Immature natural killer cell (primary cell): ENCODE measurements around the gene MANBA. TPM values are rescaled to one million over a fixed set of nuclear protein-coding genes. Genes with fewer than 3 reads are reported as not detected.

Source experiments
- DNase-seq, 3 donors: peaks; one replicate each; pipeline ENCODE4 v3.0.0; 2022; ENCODE audit warnings: mixed read lengths in 1 of 3
- H3K27ac Mint-ChIP-seq, 6 donors: one replicate each; pipeline ENCODE4 v1.8.0; 2020; ENCODE audit warnings: mixed read lengths in 6 of 6, mild to moderate bottlenecking in 5 of 6, inconsistent platforms in 4 of 6, moderate library complexity in 3 of 6
- H3K27me3 Mint-ChIP-seq, 3 donors: one replicate each; pipeline ENCODE4 v1.8.0; 2020 to 2021; ENCODE audit warnings: low read depth in 3 of 3, mild to moderate bottlenecking in 3 of 3, mixed read lengths in 3 of 3, moderate library complexity in 3 of 3, inconsistent platforms in 1 of 3
- H3K36me3 Mint-ChIP-seq, 3 donors: one replicate each; pipeline ENCODE4 v1.8.0; 2020; ENCODE audit warnings: mixed read lengths in 3 of 3, inconsistent platforms in 2 of 3, mild to moderate bottlenecking in 2 of 3
- H3K4me1 Mint-ChIP-seq, 2 donors: one replicate each; pipeline ENCODE4 v1.8.0; 2020; ENCODE audit warnings: inconsistent platforms in 2 of 2, mild to moderate bottlenecking in 2 of 2, mixed read lengths in 2 of 2, moderate library complexity in 1 of 2
- H3K4me3 Mint-ChIP-seq, 5 donors: one replicate each; pipeline ENCODE4 v1.8.0; 2020; ENCODE audit warnings: mild to moderate bottlenecking in 5 of 5, mixed read lengths in 5 of 5, inconsistent platforms in 3 of 5, moderate library complexity in 3 of 5
- H3K9me3 Mint-ChIP-seq, 6 donors: one replicate each; pipeline ENCODE4 v1.8.0; 2020; ENCODE audit warnings: mild to moderate bottlenecking in 6 of 6, mixed read lengths in 6 of 6, inconsistent platforms in 4 of 6, moderate library complexity in 3 of 6
- polyA plus RNA-seq, 3 donors: library from polyadenylated mRNA; unstranded; fragments of 300-500 nt; fragmentation: Illumina TruSeq; gene quantifications; one replicate each; pipeline ENCODE4 v1.2.3, GENCODE V29; 2021

Gene MANBA
- polyA plus RNA-seq, 3 donors from 2014 or later, result 17.7 to 26.2 (median 18.3) TPM

- H3K36me3 Mint-ChIP-seq, result peaks cover 0 to 16% (median 12%) of the 10 kb centered on the region in 3 donors
- no peak overlapping the region for H3K4me3 Mint-ChIP-seq
- no peaks in the 10 kb centered on the region for H3K9me3 Mint-ChIP-seq
- DNase-seq, result no peak
- no peaks in the 10 kb centered on the region for H3K27me3 Mint-ChIP-seq
- no peaks in the 10 kb centered on the region for H3K4me1 Mint-ChIP-seq
- no peak overlapping the region for H3K27ac Mint-ChIP-seq
Observed at GRCh38 chr4:102678107-102678506, 82.7 kb downstream of the MANBA start.

- H3K27me3 Mint-ChIP-seq, result peaks cover 0 to 1% (median 0%) of the 10 kb centered on the region in 3 donors
- no peaks in the 10 kb centered on the region for H3K4me1 Mint-ChIP-seq
- peaks cover 4 to 13% (median 10%) of the 10 kb centered on the region in 3 donors for H3K36me3 Mint-ChIP-seq
- H3K4me3 Mint-ChIP-seq, result no peak overlapping the region
- H3K9me3 Mint-ChIP-seq, result no peaks in the 10 kb centered on the region
- DNase-seq, result no peak
- H3K27ac Mint-ChIP-seq, result no peak overlapping the region
Observed at GRCh38 chr4:102675141-102675540, 85.6 kb downstream of the MANBA start.

GRCh38 chr4:102667001-102667400, 93.8 kb downstream of the MANBA start:
- Mint-ChIP-seq H3K27ac (no peak overlapping the region), H3K36me3 (peaks cover 34 to 51% (median 43%) of the 10 kb centered on the region in 3 donors)

GRCh38 chr4:102665527-102665926, 95.2 kb downstream of the MANBA start:
- DNase-seq, result no peak
- no peak overlapping the region for H3K4me3 Mint-ChIP-seq
- H3K9me3 Mint-ChIP-seq, result no peaks in the 10 kb centered on the region
- H3K4me1 Mint-ChIP-seq, result no peaks in the 10 kb centered on the region
- H3K27me3 Mint-ChIP-seq, result peaks cover 0 to 1% (median 0%) of the 10 kb centered on the region in 3 donors
- H3K27ac Mint-ChIP-seq, result no peak overlapping the region
- peaks cover 34 to 46% (median 39%) of the 10 kb centered on the region in 3 donors for H3K36me3 Mint-ChIP-seq

More at GRCh38 chr4:102667001-102667400, 93.8 kb downstream of the MANBA start:
- Mint-ChIP-seq H3K4me3 (no peak overlapping the region), H3K27me3 (peaks cover 0 to 1% (median 1%) of the 10 kb centered on the region in 3 donors), H3K9me3 (no peaks in the 10 kb centered on the region), H3K4me1 (no peaks in the 10 kb centered on the region)
- no peak for DNase-seq

- Mint-ChIP-seq H3K9me3 (no peaks in the 10 kb centered on the region), H3K27me3 (peaks cover 0 to 1% (median 0%) of the 10 kb centered on the region in 3 donors), H3K4me1 (no peaks in the 10 kb centered on the region), H3K4me3 (no peak overlapping the region), H3K36me3 (peaks cover 19 to 31% (median 29%) of the 10 kb centered on the region in 3 donors), H3K27ac (no peak overlapping the region)
- no peak for DNase-seq
Observed at GRCh38 chr4:102663073-102663472, 97.7 kb downstream of the MANBA start.

GRCh38 chr4:102657206-102657605, 103.6 kb downstream of the MANBA start:
- H3K27me3 Mint-ChIP-seq, result no peaks in the 10 kb centered on the region

GRCh38 chr4:102647117-102647516, 113.7 kb downstream of the MANBA start:
- DNase-seq, result no peak
- no peak overlapping the region for H3K27ac Mint-ChIP-seq
- H3K27me3 Mint-ChIP-seq, result no peaks in the 10 kb centered on the region
- no peak overlapping the region for H3K4me3 Mint-ChIP-seq
- no peaks in the 10 kb centered on the region for H3K4me1 Mint-ChIP-seq
- no peaks in the 10 kb centered on the region for H3K9me3 Mint-ChIP-seq
- H3K36me3 Mint-ChIP-seq, result peaks cover 20 to 59% (median 42%) of the 10 kb centered on the region in 3 donors

More at GRCh38 chr4:102657206-102657605, 103.6 kb downstream of the MANBA start:
- Mint-ChIP-seq H3K9me3 (no peaks in the 10 kb centered on the region), H3K27ac (no peak overlapping the region), H3K4me3 (no peak overlapping the region), H3K4me1 (no peaks in the 10 kb centered on the region), H3K36me3 (peaks cover 0 to 9% (median 9%) of the 10 kb centered on the region in 3 donors)
- DNase-seq, result no peak

- no peak for DNase-seq
- H3K27ac Mint-ChIP-seq, result no peak overlapping the region
- no peaks in the 10 kb centered on the region for H3K9me3 Mint-ChIP-seq
- H3K27me3 Mint-ChIP-seq, result no peaks in the 10 kb centered on the region
- no peaks in the 10 kb centered on the region for H3K4me1 Mint-ChIP-seq
- peaks cover 17 to 42% (median 32%) of the 10 kb centered on the region in 3 donors for H3K36me3 Mint-ChIP-seq
- H3K4me3 Mint-ChIP-seq, result no peak overlapping the region
Observed at GRCh38 chr4:102642631-102643298, 118.0 kb downstream of the MANBA start.

- Mint-ChIP-seq H3K36me3 (peaks cover 21 to 49% (median 34%) of the 10 kb centered on the region in 3 donors), H3K9me3 (no peaks in the 10 kb centered on the region), H3K4me3 (no peak overlapping the region), H3K27ac (no peak overlapping the region), H3K4me1 (no peaks in the 10 kb centered on the region), H3K27me3 (no peaks in the 10 kb centered on the region)
- no peak for DNase-seq
Observed at GRCh38 chr4:102641793-102642192, 119.0 kb downstream of the MANBA start.

GRCh38 chr4:102640669-102641068, 120.1 kb downstream of the MANBA start:
- H3K27ac Mint-ChIP-seq, result no peak overlapping the region

GRCh38 chr4:102639598-102639997, 121.2 kb downstream of the MANBA start:
- Mint-ChIP-seq H3K4me3 (no peak overlapping the region), H3K9me3 (no peaks in the 10 kb centered on the region), H3K27ac (peak overlapping the region in 1 of 6 donors; percentile 39), H3K4me1 (peaks cover 4 to 10% of the 10 kb centered on the region in 2 donors), H3K36me3 (peaks cover 21 to 49% (median 23%) of the 10 kb centered on the region in 3 donors), H3K27me3 (no peaks in the 10 kb centered on the region)
- no peak for DNase-seq

More at GRCh38 chr4:102640669-102641068, 120.1 kb downstream of the MANBA start:
- H3K4me3 Mint-ChIP-seq, result no peak overlapping the region
- peaks cover 21 to 51% (median 31%) of the 10 kb centered on the region in 3 donors for H3K36me3 Mint-ChIP-seq
- H3K9me3 Mint-ChIP-seq, result no peaks in the 10 kb centered on the region
- no peak for DNase-seq
- no peaks in the 10 kb centered on the region for H3K27me3 Mint-ChIP-seq
- no peaks in the 10 kb centered on the region for H3K4me1 Mint-ChIP-seq

GRCh38 chr4:102638621-102639020, 122.1 kb downstream of the MANBA start:
- peaks cover 18 to 43% (median 21%) of the 10 kb centered on the region in 3 donors for H3K36me3 Mint-ChIP-seq
- peaks cover 8 to 16% of the 10 kb centered on the region in 2 donors for H3K4me1 Mint-ChIP-seq
- H3K4me3 Mint-ChIP-seq, result no peak overlapping the region
- DNase-seq, result no peak
- no peaks in the 10 kb centered on the region for H3K9me3 Mint-ChIP-seq
- H3K27ac Mint-ChIP-seq, result no peak overlapping the region
- H3K27me3 Mint-ChIP-seq, result no peaks in the 10 kb centered on the region

- H3K27ac Mint-ChIP-seq, result no peak overlapping the region
Observed at GRCh38 chr4:102637391-102637790, 123.4 kb downstream of the MANBA start.

GRCh38 chr4:102633100-102633499, 127.7 kb downstream of the MANBA start:
- DNase-seq, result no peak
- peaks cover 30 to 41% of the 10 kb centered on the region in 2 donors for H3K4me1 Mint-ChIP-seq
- no peak overlapping the region for H3K4me3 Mint-ChIP-seq

More at GRCh38 chr4:102637391-102637790, 123.4 kb downstream of the MANBA start:
- DNase-seq, result no peak
- H3K27me3 Mint-ChIP-seq, result no peaks in the 10 kb centered on the region
- no peak overlapping the region for H3K4me3 Mint-ChIP-seq
- peaks cover 13 to 49% (median 21%) of the 10 kb centered on the region in 3 donors for H3K36me3 Mint-ChIP-seq
- no peaks in the 10 kb centered on the region for H3K9me3 Mint-ChIP-seq
- peaks cover 8 to 16% of the 10 kb centered on the region in 2 donors for H3K4me1 Mint-ChIP-seq

More at GRCh38 chr4:102633100-102633499, 127.7 kb downstream of the MANBA start:
- Mint-ChIP-seq H3K9me3 (no peaks in the 10 kb centered on the region), H3K27me3 (peaks cover 0 to 2% (median 0%) of the 10 kb centered on the region in 3 donors), H3K27ac (no peak overlapping the region), H3K36me3 (peaks cover 4 to 37% (median 15%) of the 10 kb centered on the region in 3 donors)
